Activated naive CD8-positive, alpha-beta T cell treated with anti-CD3 and anti-CD28 coated beads, Interleukin-2, amount 50 U/mL, for 24 hours (primary cell): Measurements from ENCODE around the gene ADAMTS17.
A peak's percentile ranks its signal among the peaks of the same experiment; 100 is the strongest.

ENCODE experiments used
- ATAC-seq: fragments of 150-1000 bp; cut with Tn5 transposase; one replicate; pipeline ENCODE4 v1.10.0; 2021
- DNase-seq: peaks from one replicate; pipeline ENCODE4 v3.0.0; 2021
- H3K27ac Mint-ChIP-seq: one replicate; pipeline ENCODE4 v1.8.0; 2021; ENCODE audit warnings: mild to moderate bottlenecking, mixed read lengths
- H3K27me3 Mint-ChIP-seq: one replicate; pipeline ENCODE4 v1.8.0; 2021; ENCODE audit warnings: mixed read lengths
- H3K36me3 Mint-ChIP-seq: one replicate; pipeline ENCODE4 v1.8.0; 2021; ENCODE audit warnings: low read depth, mixed read lengths
- H3K4me1 Mint-ChIP-seq: one replicate; pipeline ENCODE4 v1.8.0; 2021; ENCODE audit warnings: mixed read lengths
- H3K4me3 Mint-ChIP-seq: one replicate; pipeline ENCODE4 v1.8.0; 2021; ENCODE audit warnings: mild to moderate bottlenecking, moderate library complexity, mixed read lengths
- H3K9me3 Mint-ChIP-seq: one replicate; pipeline ENCODE4 v1.8.0; 2021; ENCODE audit warnings: mixed read lengths

Gene ADAMTS17

GRCh38 chr15:100005715-100006114 lies 336.1 kb downstream of the ADAMTS17 start:
- DNase-seq (no peak), ATAC-seq (no peak)
- peaks cover 3% of the 10 kb centered on the region for H3K36me3 Mint-ChIP-seq
- H3K9me3 Mint-ChIP-seq, result no peaks in the 10 kb centered on the region
- H3K4me1 Mint-ChIP-seq, result peaks cover 10% of the 10 kb centered on the region
- no peak overlapping the region for H3K4me3 Mint-ChIP-seq
- no peaks in the 10 kb centered on the region for H3K27me3 Mint-ChIP-seq
- H3K27ac Mint-ChIP-seq, result no peak overlapping the region

- no peak overlapping the region for H3K27ac Mint-ChIP-seq
Measured at GRCh38 chr15:100005013-100005412, 336.8 kb downstream of the ADAMTS17 start.

GRCh38 chr15:100002787-100003536 lies 338.8 kb downstream of the ADAMTS17 start:
- ATAC-seq (no peak), DNase-seq (no peak)
- Mint-ChIP-seq H3K36me3 (peaks cover 3% of the 10 kb centered on the region), H3K4me1 (peaks cover 12% of the 10 kb centered on the region), H3K27me3 (no peaks in the 10 kb centered on the region), H3K4me3 (no peak overlapping the region), H3K27ac (no peak overlapping the region), H3K9me3 (no peaks in the 10 kb centered on the region)

More at GRCh38 chr15:100005013-100005412, 336.8 kb downstream of the ADAMTS17 start:
- Mint-ChIP-seq H3K4me1 (peaks cover 12% of the 10 kb centered on the region), H3K27me3 (no peaks in the 10 kb centered on the region), H3K4me3 (no peak overlapping the region), H3K9me3 (no peaks in the 10 kb centered on the region), H3K36me3 (peaks cover 3% of the 10 kb centered on the region)
- ATAC-seq, result no peak
- no peak for DNase-seq

- Mint-ChIP-seq H3K36me3 (peaks cover 3% of the 10 kb centered on the region), H3K4me3 (no peak overlapping the region), H3K27me3 (no peaks in the 10 kb centered on the region), H3K27ac (no peak overlapping the region), H3K9me3 (no peaks in the 10 kb centered on the region), H3K4me1 (peaks cover 12% of the 10 kb centered on the region)
- DNase-seq, result no peak
- ATAC-seq, result no peak
Measured at GRCh38 chr15:100002086-100002620, 339.6 kb downstream of the ADAMTS17 start.

- Mint-ChIP-seq H3K9me3 (no peaks in the 10 kb centered on the region), H3K4me3 (no peak overlapping the region), H3K27ac (peak overlapping the region; percentile 17), H3K36me3 (peaks cover 3% of the 10 kb centered on the region), H3K4me1 (peaks cover 12% of the 10 kb centered on the region), H3K27me3 (no peaks in the 10 kb centered on the region)
- ATAC-seq, result peak; percentile 90
- DNase-seq, result peak; percentile 33
Measured at GRCh38 chr15:100001405-100001804, 340.4 kb downstream of the ADAMTS17 start.

- ATAC-seq (no peak), DNase-seq (no peak)
- Mint-ChIP-seq H3K4me1 (peaks cover 12% of the 10 kb centered on the region), H3K27ac (no peak overlapping the region), H3K4me3 (no peak overlapping the region), H3K27me3 (no peaks in the 10 kb centered on the region), H3K9me3 (no peaks in the 10 kb centered on the region), H3K36me3 (peaks cover 3% of the 10 kb centered on the region)
Measured at GRCh38 chr15:99999282-100000070, 342.3 kb downstream of the ADAMTS17 start.

- no peak for DNase-seq
- no peak overlapping the region for H3K27ac Mint-ChIP-seq
- peaks cover 2% of the 10 kb centered on the region for H3K36me3 Mint-ChIP-seq
- H3K4me3 Mint-ChIP-seq, result no peak overlapping the region
- H3K4me1 Mint-ChIP-seq, result peaks cover 12% of the 10 kb centered on the region
- no peaks in the 10 kb centered on the region for H3K9me3 Mint-ChIP-seq
- no peak for ATAC-seq
- no peaks in the 10 kb centered on the region for H3K27me3 Mint-ChIP-seq
Measured at GRCh38 chr15:99998661-99999101, 343.1 kb downstream of the ADAMTS17 start.

- peaks cover 12% of the 10 kb centered on the region for H3K4me1 Mint-ChIP-seq
- DNase-seq, result no peak
- no peak overlapping the region for H3K4me3 Mint-ChIP-seq
- no peaks in the 10 kb centered on the region for H3K27me3 Mint-ChIP-seq
- no peak overlapping the region for H3K27ac Mint-ChIP-seq
- no peaks in the 10 kb centered on the region for H3K9me3 Mint-ChIP-seq
- no peak for ATAC-seq
- H3K36me3 Mint-ChIP-seq, result no peaks in the 10 kb centered on the region
Measured at GRCh38 chr15:99997112-99997651, 344.6 kb downstream of the ADAMTS17 start.

- Mint-ChIP-seq H3K27me3 (no peaks in the 10 kb centered on the region), H3K9me3 (no peaks in the 10 kb centered on the region), H3K4me1 (peaks cover 11% of the 10 kb centered on the region), H3K36me3 (no peaks in the 10 kb centered on the region), H3K4me3 (no peak overlapping the region), H3K27ac (no peak overlapping the region)
- ATAC-seq, result no peak
- no peak for DNase-seq
Measured at GRCh38 chr15:99996660-99997059, 345.1 kb downstream of the ADAMTS17 start.

- Mint-ChIP-seq H3K9me3 (no peaks in the 10 kb centered on the region), H3K4me3 (no peak overlapping the region), H3K4me1 (peaks cover under 1% of the 10 kb centered on the region), H3K27me3 (no peaks in the 10 kb centered on the region), H3K27ac (no peak overlapping the region), H3K36me3 (no peaks in the 10 kb centered on the region)
- ATAC-seq (no peak), DNase-seq (no peak)
Measured at GRCh38 chr15:99995543-99995942, 346.2 kb downstream of the ADAMTS17 start.

- no peaks in the 10 kb centered on the region for H3K9me3 Mint-ChIP-seq
- no peak for DNase-seq
- ATAC-seq, result no peak
- no peaks in the 10 kb centered on the region for H3K27me3 Mint-ChIP-seq
- no peaks in the 10 kb centered on the region for H3K4me1 Mint-ChIP-seq
- H3K27ac Mint-ChIP-seq, result no peak overlapping the region
- H3K4me3 Mint-ChIP-seq, result no peak overlapping the region
- H3K36me3 Mint-ChIP-seq, result no peaks in the 10 kb centered on the region
Measured at GRCh38 chr15:99994849-99995248, 346.9 kb downstream of the ADAMTS17 start.

GRCh38 chr15:99993681-99994131 lies 348.1 kb downstream of the ADAMTS17 start:
- Mint-ChIP-seq H3K4me1 (no peaks in the 10 kb centered on the region), H3K36me3 (peaks cover 4% of the 10 kb centered on the region), H3K4me3 (no peak overlapping the region), H3K27me3 (no peaks in the 10 kb centered on the region), H3K9me3 (no peaks in the 10 kb centered on the region), H3K27ac (no peak overlapping the region)
- no peak for DNase-seq
- ATAC-seq, result no peak

- no peaks in the 10 kb centered on the region for H3K4me1 Mint-ChIP-seq
- no peaks in the 10 kb centered on the region for H3K27me3 Mint-ChIP-seq
- peaks cover 1% of the 10 kb centered on the region for H3K9me3 Mint-ChIP-seq
- no peak for DNase-seq
- H3K36me3 Mint-ChIP-seq, result peaks cover 5% of the 10 kb centered on the region
- H3K27ac Mint-ChIP-seq, result no peak overlapping the region
- no peak for ATAC-seq
- no peak overlapping the region for H3K4me3 Mint-ChIP-seq
Measured at GRCh38 chr15:99993262-99993661, 348.5 kb downstream of the ADAMTS17 start.

- no peak for DNase-seq
- Mint-ChIP-seq H3K4me3 (no peak overlapping the region), H3K27ac (no peak overlapping the region), H3K9me3 (peaks cover 5% of the 10 kb centered on the region), H3K36me3 (peaks cover 6% of the 10 kb centered on the region), H3K4me1 (no peaks in the 10 kb centered on the region), H3K27me3 (no peaks in the 10 kb centered on the region)
- no peak for ATAC-seq
Measured at GRCh38 chr15:99992611-99993231, 349.1 kb downstream of the ADAMTS17 start.
